Stomach (tissue), 4 donors: ENCODE measurements around the gene WDR7.

Source experiments
- CTCF ChIP-seq, 7 experiments: fragments of 450-650 bp in 4 of 7; fragments of 200-600 bp in 3 of 7; sonication (generic) in 3 of 7; IDR thresholded peaks; one replicate each; pipeline ENCODE4 v1.5.1; 2016 to 2019; ENCODE audit warnings: antibody characterized with exemption in 7 of 7, control low read depth in 2 of 7, mild to moderate bottlenecking in 1 of 7
- POLR2A ChIP-seq, 4 donors: fragments of 450-650 bp; IDR thresholded peaks; one replicate each; pipeline ENCODE4 v1.6.1; 2016; ENCODE audit warnings: antibody characterized with exemption in 4 of 4, control low read depth in 2 of 4, mild to moderate bottlenecking in 1 of 4, moderate library complexity in 1 of 4
- POLR2AphosphoS5 ChIP-seq, 3 donors: sonication (generic); formaldehyde crosslinking; IDR thresholded peaks; one replicate each; pipeline ENCODE4 v1.6.1; 2016; ENCODE audit warnings: antibody characterized with exemption in 3 of 3

GRCh38 chr18:56831988-56832387 is 180.8 kb downstream of the WDR7 start:
- TF ChIP-seq CTCF (IDR thresholded peaks at IDR 0.05) (no peak), POLR2A (IDR thresholded peaks at IDR 0.05) (no peak), POLR2AphosphoS5 (IDR thresholded peaks at IDR 0.05) (no peak)
